ENCODE measurements around the gene ZNRD2.

DNA sequence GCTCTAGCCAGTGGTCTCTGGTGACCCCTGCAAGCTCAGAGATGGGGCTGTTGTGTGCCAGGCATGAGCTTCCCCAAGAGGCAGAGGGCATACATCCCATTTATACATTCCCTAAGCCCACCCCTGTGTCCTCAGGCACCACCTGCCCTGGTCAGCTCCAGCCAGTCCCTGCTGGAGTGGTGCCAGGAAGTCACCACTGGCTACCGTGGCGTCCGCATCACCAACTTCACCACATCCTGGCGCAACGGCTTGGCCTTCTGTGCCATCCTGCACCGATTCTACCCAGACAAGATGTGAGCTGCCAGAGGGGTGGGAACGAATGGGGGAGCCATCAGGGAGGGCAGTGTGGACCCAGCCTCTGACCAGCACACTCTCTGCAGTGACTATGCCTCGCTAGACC, 13.8 kb downstream of the ZNRD2 start:
- TF ChIP-seq, protein P1, sequence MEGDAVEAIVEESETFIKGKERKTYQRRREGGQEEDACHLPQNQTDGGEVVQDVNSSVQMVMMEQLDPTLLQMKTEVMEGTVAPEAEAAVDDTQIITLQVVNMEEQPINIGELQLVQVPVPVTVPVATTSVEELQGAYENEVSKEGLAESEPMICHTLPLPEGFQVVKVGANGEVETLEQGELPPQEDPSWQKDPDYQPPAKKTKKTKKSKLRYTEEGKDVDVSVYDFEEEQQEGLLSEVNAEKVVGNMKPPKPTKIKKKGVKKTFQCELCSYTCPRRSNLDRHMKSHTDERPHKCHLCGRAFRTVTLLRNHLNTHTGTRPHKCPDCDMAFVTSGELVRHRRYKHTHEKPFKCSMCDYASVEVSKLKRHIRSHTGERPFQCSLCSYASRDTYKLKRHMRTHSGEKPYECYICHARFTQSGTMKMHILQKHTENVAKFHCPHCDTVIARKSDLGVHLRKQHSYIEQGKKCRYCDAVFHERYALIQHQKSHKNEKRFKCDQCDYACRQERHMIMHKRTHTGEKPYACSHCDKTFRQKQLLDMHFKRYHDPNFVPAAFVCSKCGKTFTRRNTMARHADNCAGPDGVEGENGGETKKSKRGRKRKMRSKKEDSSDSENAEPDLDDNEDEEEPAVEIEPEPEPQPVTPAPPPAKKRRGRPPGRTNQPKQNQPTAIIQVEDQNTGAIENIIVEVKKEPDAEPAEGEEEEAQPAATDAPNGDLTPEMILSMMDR (IDR thresholded peaks at IDR 0.05): no peak
- TF ChIP-seq POLR2A (IDR thresholded peaks at IDR 0.05): no peak
